Measurements from ENCODE around the gene TUBGCP6.

DNA sequence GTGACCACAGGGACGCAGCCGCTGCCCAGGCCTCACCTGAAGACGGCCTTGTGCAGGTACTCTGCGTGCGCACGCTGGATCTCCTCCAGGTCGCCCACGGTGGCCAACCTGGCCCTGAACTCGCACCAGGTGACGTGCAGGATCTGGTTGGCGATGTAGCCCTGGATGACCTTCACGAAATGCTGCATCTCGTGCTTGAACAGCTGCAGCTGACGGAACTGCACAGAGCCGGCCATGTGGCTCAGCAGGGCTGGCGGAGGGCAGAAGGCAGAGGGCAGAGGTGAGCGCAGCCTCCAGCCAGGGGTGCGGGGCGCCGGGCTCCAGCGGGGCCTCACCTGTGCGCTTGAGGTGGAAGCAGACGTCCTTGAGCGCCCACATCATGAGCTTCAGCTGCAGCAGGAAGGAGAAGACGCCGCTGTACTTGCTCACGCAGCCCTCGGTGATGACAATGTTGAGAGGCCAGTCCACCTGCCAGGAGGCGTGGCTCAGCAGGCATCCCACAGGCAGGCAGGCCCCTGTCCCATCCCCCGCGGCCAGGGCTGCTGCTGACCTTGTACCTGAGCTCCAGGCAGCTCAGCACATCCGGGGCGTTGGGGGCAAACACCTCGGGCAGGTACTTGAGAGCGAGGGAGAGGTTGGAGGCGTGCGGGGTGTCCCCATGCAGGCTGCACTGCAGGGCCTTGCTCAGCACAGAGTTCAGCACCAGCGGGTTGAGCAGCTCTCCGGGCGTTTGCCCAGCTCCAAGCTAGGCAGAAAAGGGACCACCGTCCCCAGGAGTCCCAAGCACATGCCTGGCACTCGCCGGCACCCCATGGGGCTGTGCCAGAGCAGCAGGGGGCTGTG lies 26.4 kb downstream of the TUBGCP6 start:
- no peak for TF ChIP-seq FOXM1 (IDR thresholded peaks at IDR 0.05; ENCODE audit: borderline replicate concordance)
- no peak for TF ChIP-seq BHLHE40 (IDR thresholded peaks at IDR 0.05; ENCODE audit: borderline replicate concordance)
- TF ChIP-seq SP1 (IDR thresholded peaks at IDR 0.05): no peak
- no peak for TF ChIP-seq FOXK2 (IDR thresholded peaks at IDR 0.05)
- TF ChIP-seq NFRKB (IDR thresholded peaks at IDR 0.05): no peak
- TF ChIP-seq FOXA1 (IDR thresholded peaks at IDR 0.05): no peak
- TF ChIP-seq LEF1 (IDR thresholded peaks at IDR 0.05; ENCODE audit: borderline replicate concordance): no peak
